IPS-NIHi7 (cell line): ENCODE measurements around the gene IL17A.

ENCODE experiments used
- DNase-seq: peaks from one replicate; pipeline ENCODE4 v3.0.0; 2012; ENCODE audit warnings: mixed read lengths; ENCODE audit errors: extremely low spot score

IL17A gene

DNA sequence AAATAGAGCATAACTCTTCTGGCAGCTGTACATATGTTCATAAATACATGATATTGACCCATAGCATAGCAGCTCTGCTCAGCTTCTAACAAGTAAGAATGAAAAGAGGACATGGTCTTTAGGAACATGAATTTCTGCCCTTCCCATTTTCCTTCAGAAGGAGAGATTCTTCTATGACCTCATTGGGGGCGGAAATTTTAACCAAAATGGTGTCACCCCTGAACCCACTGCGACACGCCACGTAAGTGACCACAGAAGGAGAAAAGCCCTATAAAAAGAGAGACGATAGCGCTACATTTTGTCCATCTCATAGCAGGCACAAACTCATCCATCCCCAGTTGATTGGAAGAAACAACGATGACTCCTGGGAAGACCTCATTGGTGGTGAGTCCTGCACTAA, at the start of gene IL17A:
TSS of gene IL17A (plus strand) at position 301 of the 400 bp plus-strand sequence. CDS start at position 358, 57 bp downstream.
- no peak for DNase-seq

DNA sequence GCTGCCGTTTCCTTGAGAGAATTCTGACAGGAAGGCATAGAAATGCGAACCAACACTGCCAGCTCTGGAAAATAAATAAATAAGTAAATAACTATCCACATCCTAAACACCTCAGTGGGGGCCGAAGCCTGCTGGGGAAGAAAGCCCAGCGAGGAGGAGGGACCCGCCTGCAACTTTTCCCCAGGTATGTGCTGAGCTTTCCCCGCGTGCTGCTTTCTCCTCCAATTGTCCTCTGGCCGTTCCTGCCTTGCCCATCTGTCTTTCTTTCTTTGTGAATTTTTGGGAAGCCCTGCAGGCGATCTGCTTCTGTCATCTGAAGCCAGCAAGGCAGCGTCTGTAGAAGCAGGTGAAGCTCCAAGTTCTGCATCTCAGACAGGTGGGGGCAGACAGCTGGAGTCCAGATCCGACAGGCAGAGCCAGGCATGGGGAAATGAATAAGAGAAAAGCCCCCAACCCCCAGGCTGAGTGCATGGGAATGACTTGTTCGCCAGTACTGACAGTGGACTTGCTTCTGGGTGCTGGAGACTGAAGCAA, 49.2 kb upstream of the IL17A start:
- no peak for DNase-seq

DNA sequence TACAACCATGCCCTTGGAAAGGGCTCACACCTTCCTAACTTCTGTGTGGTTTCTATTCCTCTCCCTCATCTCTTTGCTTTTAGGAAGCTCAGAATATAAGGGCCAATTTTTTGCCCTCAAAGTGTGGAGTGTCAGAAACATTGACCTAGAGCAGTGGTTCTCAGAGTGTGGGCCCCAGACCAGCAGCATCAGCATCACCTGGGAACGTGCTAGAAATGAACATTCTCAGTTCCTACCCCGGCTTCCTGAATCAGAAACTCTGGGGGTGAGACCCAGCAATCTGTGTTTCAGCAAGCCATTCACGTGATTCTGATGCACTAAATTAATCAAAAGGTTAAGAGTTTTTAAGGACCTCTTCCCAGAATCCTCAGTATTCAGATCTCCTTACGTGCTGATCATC, 47.9 kb upstream of the IL17A start:
- DNase-seq = no peak

DNA sequence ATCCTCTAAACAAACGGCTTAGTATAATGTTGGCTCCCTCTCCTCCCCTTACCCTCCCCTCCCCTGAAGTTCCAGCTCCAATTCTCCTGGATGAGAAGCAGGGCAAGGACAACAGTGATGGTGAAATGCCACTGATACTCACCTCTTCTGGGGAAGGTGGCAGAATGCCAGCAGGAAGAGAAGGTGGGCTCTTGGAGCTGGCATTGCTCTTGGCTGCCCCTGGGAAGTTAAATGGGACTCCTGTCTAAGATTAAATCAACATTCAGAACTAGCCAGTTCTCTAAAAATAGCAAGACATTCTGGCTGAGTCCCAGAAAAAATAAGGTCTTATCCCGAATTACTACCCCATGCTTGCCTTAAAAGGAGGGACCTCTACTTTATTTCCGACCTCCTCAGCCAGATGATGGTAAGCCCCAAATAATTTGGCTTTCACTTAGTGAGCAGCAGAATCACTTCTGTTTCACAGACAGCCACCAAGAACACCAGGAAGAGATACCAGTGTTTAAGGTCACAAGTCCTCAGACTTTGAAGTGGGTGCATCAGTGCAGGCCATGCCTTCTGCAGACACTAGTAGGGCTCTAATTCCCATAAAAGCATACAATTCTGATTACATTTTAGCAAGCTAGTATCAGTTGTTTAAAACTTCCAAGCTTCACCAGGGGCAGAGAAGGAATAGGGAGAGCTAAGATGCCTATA, 46.0 kb upstream of the IL17A start:
- no peak for DNase-seq

DNA sequence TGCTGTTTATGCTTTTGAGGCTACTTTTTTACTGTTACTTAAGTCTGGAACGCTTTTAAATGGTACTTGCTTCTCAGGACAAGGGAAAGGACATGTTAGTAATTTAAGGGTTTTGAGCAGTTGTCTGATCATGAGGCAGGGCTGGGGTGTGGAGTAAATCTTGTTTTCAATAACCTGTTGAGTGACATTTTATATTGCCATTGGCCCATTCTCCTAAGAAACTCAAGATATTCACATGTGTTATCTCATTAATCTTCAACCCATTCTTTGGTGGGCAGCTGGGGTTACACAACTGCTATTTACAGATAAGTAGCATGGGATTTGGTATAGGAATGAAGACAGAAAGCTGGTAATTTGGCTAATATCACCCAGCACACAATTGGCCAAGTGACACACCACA, 44.6 kb upstream of the IL17A start:
- DNase-seq = no peak

DNA sequence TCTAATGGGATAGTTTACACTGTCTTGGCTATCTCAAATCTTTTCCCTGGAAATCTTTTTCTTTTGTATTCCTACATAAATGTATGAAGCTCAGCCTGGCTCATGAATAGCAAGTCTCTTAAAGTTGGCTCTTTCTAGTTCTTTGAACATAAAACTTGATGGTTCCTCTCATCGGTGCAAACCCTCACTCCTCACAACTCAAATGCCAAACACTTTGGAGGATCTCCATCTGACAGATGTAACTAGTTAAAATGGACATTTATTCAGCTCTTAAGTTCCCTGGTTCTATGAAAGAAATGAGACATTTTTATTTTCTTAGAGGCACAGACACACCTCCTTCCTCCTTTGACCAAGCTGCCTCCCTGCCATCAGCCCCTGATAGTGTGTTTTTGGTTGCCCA, 43.6 kb upstream of the IL17A start:
- no peak for DNase-seq

DNA sequence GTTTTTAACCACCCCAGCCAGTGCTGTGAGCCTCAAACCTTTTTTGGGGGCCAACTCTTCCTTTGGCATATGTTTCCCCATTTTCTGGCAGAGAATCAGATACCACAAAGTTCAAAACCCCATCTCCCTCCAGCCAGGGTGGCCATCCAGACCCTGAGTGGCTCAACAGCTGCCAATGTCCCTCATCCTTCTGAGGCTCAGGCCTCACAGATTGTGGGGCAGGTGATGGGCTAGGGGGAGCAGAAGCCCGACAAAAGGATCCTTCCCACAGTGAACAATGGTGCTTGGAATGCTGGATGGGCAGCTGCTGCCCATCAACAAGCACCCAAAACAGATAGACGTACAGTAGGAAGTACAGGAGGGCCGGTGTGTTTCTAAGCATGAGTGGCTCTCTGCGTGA, 42.6 kb upstream of the IL17A start:
- DNase-seq = no peak

DNA sequence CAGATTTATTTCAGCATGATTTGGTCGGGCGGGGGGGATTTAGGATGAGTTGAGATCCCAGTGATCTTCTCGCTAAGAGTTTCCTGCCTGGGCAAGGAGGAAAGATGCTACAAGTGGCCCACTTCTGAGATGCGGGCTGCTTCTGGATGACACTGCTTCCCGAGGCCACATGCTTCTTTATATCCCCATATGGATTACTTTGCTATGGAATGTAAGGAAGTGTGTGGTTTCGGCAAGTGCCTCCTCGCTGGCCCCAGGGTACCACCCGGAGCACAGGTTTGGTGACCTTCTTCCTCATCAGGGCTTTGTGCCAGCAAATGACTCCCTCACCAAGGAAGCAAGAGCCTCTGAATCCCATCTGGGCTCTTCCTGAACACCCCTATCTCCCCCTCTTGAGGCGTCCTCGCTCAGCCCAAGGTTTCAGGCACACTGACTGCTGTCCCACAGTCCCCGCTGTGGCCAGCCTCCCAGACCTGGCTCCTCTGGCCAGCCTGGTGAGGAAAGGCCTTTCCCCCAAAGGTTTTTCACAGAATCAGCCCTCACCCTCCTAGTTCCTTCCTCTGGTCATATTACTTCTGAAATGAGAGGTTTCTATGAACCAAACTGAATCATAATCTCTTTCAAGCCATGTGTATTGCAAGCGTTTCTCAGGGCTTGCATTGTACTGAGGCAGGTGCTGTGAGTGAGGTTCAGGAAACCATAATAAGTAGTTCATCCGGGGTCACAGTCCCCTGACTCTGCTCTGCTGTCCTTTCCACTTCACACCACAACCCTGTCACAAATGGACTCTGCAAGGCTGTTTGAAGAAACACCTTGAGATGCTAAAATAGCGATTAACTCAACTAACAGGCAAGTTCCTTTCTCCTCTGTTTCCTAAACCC, 41.7 kb upstream of the IL17A start:
- no peak for DNase-seq

DNA sequence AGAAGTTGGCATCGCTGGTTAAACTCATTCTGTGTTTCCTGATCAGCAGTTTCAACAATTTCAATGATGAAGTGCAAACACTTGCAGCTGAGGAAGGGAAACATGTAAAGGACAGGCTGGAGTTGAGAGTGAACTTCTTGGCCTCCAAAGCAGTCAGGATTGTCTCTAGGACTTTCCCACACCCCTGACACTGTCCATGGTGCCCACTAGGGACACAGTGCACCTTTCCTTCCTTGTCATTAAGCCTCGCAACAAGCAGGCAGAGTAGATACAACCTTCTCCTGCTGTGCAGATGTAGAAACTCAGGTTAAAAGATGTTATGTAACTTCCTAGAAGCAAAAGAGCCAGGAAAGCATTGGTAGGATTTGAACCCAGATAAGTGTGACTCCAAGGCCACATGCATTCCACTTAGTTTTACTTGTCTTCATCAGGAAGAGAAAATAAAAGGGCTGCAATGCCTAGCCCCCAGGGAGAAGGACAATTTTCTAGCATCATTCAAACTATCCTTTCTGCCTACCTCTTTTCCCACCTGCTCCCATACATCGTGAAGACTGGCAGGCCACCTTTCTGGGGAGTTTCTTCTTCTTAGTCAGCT, 39.2 kb upstream of the IL17A start:
- no peak for DNase-seq

DNA sequence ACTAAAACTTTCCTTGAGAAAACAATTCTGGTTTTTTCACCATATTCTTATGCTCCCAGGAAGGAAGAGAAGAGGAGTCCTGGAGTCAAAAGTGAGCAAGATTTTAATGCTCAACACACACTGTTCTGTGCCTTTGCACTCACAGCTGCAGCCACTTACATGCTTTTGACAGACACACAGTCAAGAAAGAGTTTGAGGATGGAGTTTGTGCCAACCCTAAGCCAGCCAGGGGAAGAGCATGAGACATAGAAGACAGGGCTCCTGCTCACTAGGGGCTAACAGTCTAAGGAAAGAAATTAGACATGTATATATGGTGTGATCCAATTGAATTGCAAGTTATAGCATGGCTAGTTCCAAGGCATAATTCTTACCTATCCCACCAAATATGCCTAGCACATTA, 37.1 kb upstream of the IL17A start:
- DNase-seq = no peak

DNA sequence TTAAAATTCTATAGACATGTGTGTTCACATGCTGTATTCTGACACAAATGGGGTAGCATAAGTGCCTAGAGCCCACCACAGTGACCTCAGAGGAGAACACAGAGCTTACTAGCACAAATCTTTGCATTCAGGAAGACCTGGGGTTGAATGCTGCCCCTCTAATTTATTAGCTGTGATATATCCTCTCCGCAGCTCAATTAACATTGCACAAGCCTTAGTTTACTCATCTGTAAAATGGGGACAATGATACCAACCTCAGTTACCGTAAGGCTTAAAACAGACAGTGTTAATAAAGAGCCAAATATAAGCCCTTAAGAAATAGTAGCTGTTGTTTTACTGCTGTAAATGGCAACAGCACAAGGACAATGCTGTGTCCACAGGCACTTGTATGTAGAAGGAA, 36.2 kb upstream of the IL17A start:
- DNase-seq = no peak

DNA sequence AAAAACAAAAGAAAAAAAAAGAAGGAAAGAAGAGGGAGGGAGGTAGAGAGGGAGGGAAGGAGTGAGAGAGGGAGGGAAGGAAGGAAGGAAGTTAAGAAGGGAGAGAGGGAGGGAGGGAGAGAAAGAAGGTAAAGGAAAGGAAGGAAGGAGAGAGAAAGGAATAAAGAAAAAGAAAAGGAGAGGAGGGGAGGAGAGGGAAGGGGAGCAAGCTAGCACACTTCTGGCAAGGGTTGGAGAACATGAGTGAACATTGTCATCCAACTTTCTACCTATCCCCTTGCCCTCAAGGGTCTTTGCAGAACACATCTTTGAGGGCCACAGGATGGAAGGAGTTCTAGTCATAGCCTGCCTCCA, 34.1 kb upstream of the IL17A start:
- DNase-seq = no peak

DNA sequence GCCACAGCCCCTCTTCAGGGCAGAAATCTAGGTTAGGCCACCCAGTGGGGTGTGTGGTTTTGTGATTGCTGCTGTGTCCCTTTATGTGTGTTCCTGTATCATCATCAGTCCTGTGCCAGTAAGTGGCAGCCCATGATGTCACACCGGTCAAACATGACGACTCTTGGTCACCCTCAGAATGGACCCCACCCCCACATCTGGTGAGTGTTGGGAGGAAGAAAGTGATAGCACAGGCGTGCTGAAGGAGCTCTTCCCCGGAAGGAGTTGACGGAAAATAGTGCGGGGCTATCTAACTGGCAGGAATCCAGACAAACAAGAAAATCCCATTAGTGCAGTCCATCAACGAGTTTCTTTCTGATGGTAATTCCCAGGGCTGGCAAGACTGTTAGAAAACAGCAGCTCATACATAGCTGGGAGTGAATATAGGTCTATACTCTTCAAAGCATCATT, 33.4 kb upstream of the IL17A start:
- DNase-seq = peak; percentile 33

DNA sequence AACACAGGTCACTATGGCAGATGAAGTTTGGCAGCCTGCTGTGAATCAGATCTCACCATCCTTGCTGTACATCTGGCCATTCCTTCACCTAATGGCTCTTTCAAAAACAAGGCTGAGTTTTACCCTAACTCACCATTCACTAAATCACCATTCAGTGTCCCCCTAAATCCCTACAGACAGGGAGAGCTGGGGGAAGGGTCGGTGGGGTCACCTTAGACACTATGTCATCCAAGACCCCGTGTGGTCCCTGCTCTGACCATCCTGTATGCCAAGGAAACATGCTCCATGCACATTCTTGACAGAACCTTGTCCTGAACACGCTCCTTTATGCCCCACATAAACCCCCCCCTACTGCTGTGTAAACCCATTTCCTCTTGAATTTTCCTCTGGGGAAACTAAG, 31.8 kb upstream of the IL17A start:
- no peak for DNase-seq

DNA sequence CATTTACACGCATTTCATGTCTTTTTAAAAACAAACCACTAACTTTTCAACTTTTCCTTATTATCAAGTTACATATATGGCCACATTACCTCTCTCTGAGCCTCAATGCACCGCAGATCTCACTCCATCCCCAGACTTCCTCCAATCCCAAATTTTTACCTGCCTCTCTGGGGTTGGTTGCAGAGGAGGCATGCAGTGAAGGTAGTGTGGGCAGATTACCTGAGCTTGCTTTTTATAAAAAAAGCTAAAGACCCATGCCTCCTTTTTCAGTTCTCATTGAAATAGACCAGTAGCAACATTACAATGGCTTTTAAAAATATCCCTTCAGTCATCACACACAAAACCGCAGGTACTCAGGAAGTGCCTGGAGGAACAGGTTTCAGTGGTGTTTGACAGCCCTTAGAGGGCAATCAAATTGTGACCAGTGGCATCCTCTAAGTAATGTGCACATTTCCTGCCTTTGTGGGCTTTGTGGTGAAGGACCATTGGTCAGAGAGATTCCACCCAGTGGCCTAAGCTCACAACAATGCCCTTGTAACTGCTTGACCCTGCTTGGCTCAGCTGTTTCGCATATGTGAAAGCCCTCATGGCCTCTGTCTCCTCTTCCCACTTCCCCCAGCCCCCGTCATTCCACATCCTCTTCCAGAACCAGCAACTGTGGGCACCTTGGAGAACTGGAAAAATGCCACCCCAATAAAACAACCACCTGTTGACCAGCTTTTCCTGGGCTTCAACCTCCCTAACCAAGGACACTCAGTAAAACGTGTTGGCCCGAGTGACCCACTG, 30.2 kb upstream of the IL17A start:
- peak; percentile 31 for DNase-seq

DNA sequence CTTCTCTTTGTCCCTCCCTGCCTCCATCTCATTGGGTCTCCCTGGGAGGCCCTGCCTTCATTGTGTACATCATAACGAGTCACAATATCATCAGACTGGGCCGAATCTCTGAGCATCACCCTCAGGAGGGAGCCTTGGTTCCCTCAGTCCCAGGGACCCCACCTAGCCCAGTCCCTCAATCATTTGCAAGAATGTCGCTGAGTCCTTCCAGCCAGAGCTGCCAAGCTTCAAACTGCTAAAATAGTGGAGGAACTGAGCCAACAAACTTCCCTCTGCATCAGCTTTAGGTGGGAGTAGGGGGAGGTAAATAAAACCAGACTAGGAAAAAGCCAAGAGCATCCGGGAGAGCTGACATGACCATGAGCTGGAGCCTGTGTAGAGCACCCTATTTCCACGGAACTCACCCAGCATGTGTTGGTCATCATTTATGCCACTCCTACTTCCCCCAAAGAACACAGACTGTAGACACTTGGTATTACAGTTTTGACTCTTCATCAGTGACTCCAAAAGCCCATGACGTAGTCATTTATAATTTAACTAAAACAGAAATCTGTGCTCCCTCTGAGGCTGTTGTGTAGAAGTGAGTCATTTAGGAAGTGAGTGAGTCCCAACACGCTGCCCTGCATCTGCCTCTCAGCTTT, 28.8 kb upstream of the IL17A start:
- no peak for DNase-seq

DNA sequence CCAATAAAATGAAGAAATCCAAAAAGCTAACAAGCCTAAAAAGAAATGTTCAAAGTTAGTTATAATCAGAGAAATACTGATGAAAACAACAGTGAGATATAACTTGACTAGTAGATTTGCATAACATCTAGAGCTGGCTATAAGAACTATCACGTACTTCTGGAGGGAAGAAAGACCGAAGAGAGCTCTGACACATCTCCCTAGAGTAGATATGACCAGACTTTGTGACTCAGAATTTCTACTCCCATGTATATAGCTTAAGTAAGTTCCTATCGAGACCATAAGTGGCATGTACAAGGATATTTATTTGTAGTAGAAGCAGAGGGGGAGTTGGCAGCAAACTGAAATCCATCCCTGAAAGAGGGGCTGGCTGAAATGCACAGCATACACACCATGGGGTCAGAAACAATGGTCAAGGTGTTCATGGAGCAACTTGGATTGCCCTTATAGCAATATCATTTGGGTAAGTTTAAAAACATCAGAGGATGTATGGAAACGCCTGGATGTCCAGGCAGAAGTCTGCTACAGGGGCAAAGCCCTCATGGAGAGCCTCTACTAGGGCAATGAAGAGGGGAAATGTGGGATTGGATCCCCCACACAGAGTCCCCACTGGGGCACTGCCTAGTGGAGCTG, 25.6 kb upstream of the IL17A start:
- no peak for DNase-seq

DNA sequence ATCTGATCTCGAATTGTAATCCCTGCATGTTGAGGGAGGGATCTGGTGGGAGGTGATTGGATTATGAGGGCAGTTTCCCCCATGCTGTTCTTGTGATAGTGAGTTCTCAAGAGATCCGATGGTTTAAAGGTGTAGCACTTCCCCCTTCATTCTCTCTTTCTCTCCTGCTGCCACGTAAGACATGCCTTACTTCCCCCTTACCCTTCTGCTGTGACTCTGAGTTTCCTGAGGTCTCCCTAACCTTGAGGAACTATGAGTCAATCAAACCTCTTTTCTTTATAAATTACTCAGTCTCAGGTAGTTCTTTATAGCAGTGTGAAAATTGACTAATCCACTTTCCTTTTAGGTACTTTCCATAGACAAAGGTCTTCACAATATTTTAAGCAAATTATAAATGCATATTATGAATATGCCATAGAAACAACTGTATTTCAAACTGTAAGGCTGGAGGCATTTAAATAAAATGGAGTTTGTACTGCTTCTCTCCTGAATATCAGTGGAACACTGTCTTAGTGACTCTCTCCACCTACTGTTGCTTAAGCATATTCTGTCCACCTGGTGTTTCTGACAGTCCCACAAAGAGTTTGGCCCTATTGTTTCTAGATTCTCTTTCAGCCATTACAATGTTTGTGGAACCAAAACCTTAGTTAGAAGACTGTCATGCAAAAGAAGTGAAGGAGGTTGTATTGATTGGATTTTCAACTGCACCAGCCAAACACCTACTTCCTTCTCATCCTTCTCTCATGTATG, 24.3 kb upstream of the IL17A start:
- DNase-seq = no peak

DNA sequence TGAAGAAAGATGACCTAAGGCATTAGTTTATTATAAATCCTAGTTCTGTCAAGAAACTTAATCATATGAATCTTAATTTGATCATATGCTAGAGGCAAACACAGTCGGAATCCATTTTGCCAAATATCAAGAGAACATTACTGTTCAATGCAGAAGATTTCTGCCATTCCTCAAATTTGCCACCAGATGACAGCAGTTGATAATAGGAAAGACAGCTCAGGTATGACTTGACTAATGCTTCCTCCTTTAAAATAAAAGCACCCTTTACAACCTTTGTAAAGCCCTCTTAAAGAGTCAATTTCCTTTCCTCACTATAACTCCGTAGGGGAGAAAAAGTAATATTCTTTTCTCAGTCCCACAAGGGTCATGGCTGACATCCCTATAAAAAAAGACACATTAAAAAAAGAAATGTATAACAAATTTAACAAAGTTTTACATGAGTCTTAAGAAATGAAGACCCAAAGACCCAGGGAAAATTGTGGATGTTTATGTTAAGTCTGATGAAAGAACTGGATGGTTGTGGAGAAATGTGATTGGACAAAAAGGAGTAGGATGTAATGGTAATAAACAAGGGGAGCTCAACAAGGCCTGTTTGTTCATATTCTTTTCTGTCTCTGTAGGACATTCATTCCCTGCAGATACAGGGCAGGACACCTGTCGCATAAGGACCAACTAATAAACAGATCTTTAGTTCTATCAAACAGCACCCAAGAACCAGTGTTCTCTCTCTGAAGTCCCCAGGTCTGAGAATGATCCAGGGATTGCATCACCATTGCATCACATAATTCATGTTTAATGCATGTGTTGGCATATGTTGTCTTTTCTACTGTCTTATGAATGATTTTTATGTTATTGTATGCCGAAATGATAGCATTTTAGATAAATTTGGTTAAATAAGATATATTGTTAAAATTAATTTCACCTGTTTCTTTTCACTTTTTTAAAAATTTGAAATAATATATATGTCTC, 23.0 kb upstream of the IL17A start:
- DNase-seq = peak; percentile 30
